Heart left ventricle (tissue), 13 donors: Measurements from ENCODE around the gene DTX3.

Experiments
- CTCF ChIP-seq, 12 donors: fragments of 200-600 bp; sonication (generic) in 4 of 12; IDR thresholded peaks; one replicate each; pipeline versions ENCODE4 v1.5.0 to v1.8.0; 2018 to 2022; ENCODE audit warnings: antibody characterized with exemption in 12 of 12, mild to moderate bottlenecking in 5 of 12
- POLR2A ChIP-seq, 2 donors: fragments of 450-650 bp; IDR thresholded peaks; one replicate each; pipeline ENCODE4 v1.6.1; 2017; ENCODE audit warnings: antibody characterized with exemption in 2 of 2, mild to moderate bottlenecking in 2 of 2, moderate library complexity in 2 of 2
- donor health status: ischemic (EF 13 %, LVEDD 7.1; RV severe dilation, severe dysfunction).
- donor health status: DM: no; HTN: yes; CAD: no.
- donor health status: DM: no; HTN: no; CAD: no.
- donor health status: ischemic (EF 25% LVEDD 6.9; RV normal size, moderate dysfunction).
- donor health status: ischemic (EF 25% LVEDD 5.7; RV mildly dilated, moderate dysfunction).
- donor health status: ischemic (EF 35%, LVEDD 5.7; RV mildly dilated, moderate dysfunction).
- donor health status: nonischemic (EF 11% LVEDD 7.7; RV severe dilation, severe dysfunction).
- donor health status: DM: yes; HTN: yes; CAD: no.
- donor health status: PGD.
- donor health status: ischemic (EF 29% LVEDD 5.4; RV normal size, mild dysfunction).
- donor health status: nonischemic (EF 23%, LVEDD 6.1; RV moderate dilation, normal function).

- TF ChIP-seq CTCF (IDR thresholded peaks at IDR 0.05) (no peak), POLR2A (IDR thresholded peaks at IDR 0.05) (no peak)
Measured at GRCh38 chr12:57629897-57630471, 25.4 kb downstream of the DTX3 start.
